Mucosa of stomach (tissue), 1 donor: ENCODE data around the gene GTF2F1.
"Not testable (repeated sequence)": the region's sequence is repeated elsewhere in the genome, so short reads cannot be mapped to it uniquely, and the experiment has no call there.

ENCODE experiments used
- H3K27me3 ChIP-seq: one replicate; pipeline ENCODE4 v1.7.0; 2013; ENCODE audit warnings: mild to moderate bottlenecking, low read length; ENCODE audit not compliant: control insufficient read depth, insufficient read depth
- H3K36me3 ChIP-seq: one replicate; pipeline ENCODE4 v1.7.0; 2013; ENCODE audit warnings: low read length; ENCODE audit not compliant: control insufficient read depth, insufficient read depth
- H3K4me1 ChIP-seq: one replicate; pipeline ENCODE4 v1.7.0; 2013; ENCODE audit warnings: mild to moderate bottlenecking, low read length; ENCODE audit not compliant: control insufficient read depth, insufficient read depth
- H3K4me3 ChIP-seq: one replicate; pipeline ENCODE4 v1.7.0; 2013; ENCODE audit warnings: low read length
- H3K9ac ChIP-seq: one replicate; pipeline ENCODE4 v1.7.0; 2013; ENCODE audit warnings: mild to moderate bottlenecking, low read length, moderate library complexity
- H3K9me3 ChIP-seq: one replicate; pipeline ENCODE4 v1.7.0; 2013; ENCODE audit warnings: mild to moderate bottlenecking, low read length, moderate library complexity; ENCODE audit not compliant: control insufficient read depth
- donor health status: Pancreatic carcinoma.

GTF2F1 gene

GRCh38 chr19:6413721-6414643 is 21.0 kb upstream of the GTF2F1 start:
- Histone ChIP-seq H3K4me3 (no peak overlapping the region), H3K4me1 (no peaks in the 10 kb centered on the region), H3K36me3 (peaks cover 13% of the 10 kb centered on the region), H3K9ac (no peak overlapping the region), H3K27me3 (no peaks in the 10 kb centered on the region), H3K9me3 (no peaks in the 10 kb centered on the region)

GRCh38 chr19:6413291-6413690 is 20.3 kb upstream of the GTF2F1 start:
- no peak overlapping the region for H3K9ac ChIP-seq
- no peaks in the 10 kb centered on the region for H3K9me3 ChIP-seq
- H3K27me3 ChIP-seq: no peaks in the 10 kb centered on the region
- H3K36me3 ChIP-seq: peaks cover 9% of the 10 kb centered on the region
- H3K4me3 ChIP-seq: no peak overlapping the region
- no peaks in the 10 kb centered on the region for H3K4me1 ChIP-seq

- H3K9me3 ChIP-seq: no peaks in the 10 kb centered on the region
- H3K9ac ChIP-seq: no peak overlapping the region
- no peaks in the 10 kb centered on the region for H3K27me3 ChIP-seq
- no peaks in the 10 kb centered on the region for H3K4me1 ChIP-seq
- H3K4me3 ChIP-seq: no peak overlapping the region
- H3K36me3 ChIP-seq: peaks cover 9% of the 10 kb centered on the region
These were observed 19.6 kb upstream of the GTF2F1 start for GRCh38 chr19:6412447-6413091.

GRCh38 chr19:6412061-6412446 is 19.1 kb upstream of the GTF2F1 start:
- Histone ChIP-seq H3K36me3 (peaks cover 9% of the 10 kb centered on the region), H3K9me3 (no peaks in the 10 kb centered on the region), H3K27me3 (no peaks in the 10 kb centered on the region), H3K4me1 (no peaks in the 10 kb centered on the region), H3K9ac (no peak overlapping the region), H3K4me3 (no peak overlapping the region)

GRCh38 chr19:6409346-6409745 is 16.4 kb upstream of the GTF2F1 start:
- Histone ChIP-seq H3K36me3 (no peaks in the 10 kb centered on the region), H3K9me3 (no peaks in the 10 kb centered on the region), H3K9ac (no peak overlapping the region), H3K4me1 (no peaks in the 10 kb centered on the region), H3K27me3 (no peaks in the 10 kb centered on the region), H3K4me3 (no peak overlapping the region)

GRCh38 chr19:6406401-6406800 is 13.4 kb upstream of the GTF2F1 start:
- Histone ChIP-seq H3K36me3 (no peaks in the 10 kb centered on the region), H3K4me3 (no peak overlapping the region), H3K9ac (no peak overlapping the region), H3K4me1 (peaks cover 4% of the 10 kb centered on the region), H3K27me3 (no peaks in the 10 kb centered on the region), H3K9me3 (no peaks in the 10 kb centered on the region)

- Histone ChIP-seq H3K36me3 (no peaks in the 10 kb centered on the region), H3K4me1 (peaks cover 4% of the 10 kb centered on the region), H3K9me3 (no peaks in the 10 kb centered on the region), H3K9ac (no peak overlapping the region), H3K4me3 (no peak overlapping the region), H3K27me3 (no peaks in the 10 kb centered on the region)
These were observed 10.1 kb upstream of the GTF2F1 start for GRCh38 chr19:6402837-6403608.

- Histone ChIP-seq H3K36me3 (no peaks in the 10 kb centered on the region), H3K9me3 (no peaks in the 10 kb centered on the region), H3K4me3 (no peak overlapping the region), H3K4me1 (peaks cover 4% of the 10 kb centered on the region), H3K9ac (no peak overlapping the region), H3K27me3 (no peaks in the 10 kb centered on the region)
These were observed 9.1 kb upstream of the GTF2F1 start for GRCh38 chr19:6402058-6402457.

GRCh38 chr19:6400062-6400944 is 7.3 kb upstream of the GTF2F1 start:
- not testable (repeated sequence) for H3K4me1 ChIP-seq, H3K9ac ChIP-seq, H3K36me3 ChIP-seq, H3K27me3 ChIP-seq, H3K9me3 ChIP-seq, H3K4me3 ChIP-seq

GRCh38 chr19:6396305-6396704 is 3.3 kb upstream of the GTF2F1 start:
- Histone ChIP-seq H3K27me3 (no peaks in the 10 kb centered on the region), H3K4me1 (peaks cover 14% of the 10 kb centered on the region), H3K9me3 (no peaks in the 10 kb centered on the region), H3K36me3 (no peaks in the 10 kb centered on the region), H3K4me3 (no peak overlapping the region), H3K9ac (no peak overlapping the region)

- Histone ChIP-seq H3K9me3 (no peaks in the 10 kb centered on the region), H3K36me3 (no peaks in the 10 kb centered on the region), H3K4me3 (no peak overlapping the region)
These were observed 1.9 kb upstream of the GTF2F1 start for GRCh38 chr19:6394831-6395230.

More at GRCh38 chr19:6394831-6395230, 1.9 kb upstream of the GTF2F1 start:
- Histone ChIP-seq H3K4me1 (peaks cover 14% of the 10 kb centered on the region), H3K9ac (no peak overlapping the region), H3K27me3 (no peaks in the 10 kb centered on the region)
